Fibroblast of mammary gland (primary cell): ENCODE results near the gene TRAFD1.

Experiments used
- DNase-seq: peaks from one replicate; pipeline ENCODE4 v3.0.0-alpha.2; 2010; ENCODE audit warnings: low read depth
- H3K4me3 ChIP-seq: 2 replicates; pipeline ENCODE4 v1.5.1; 2011; ENCODE audit warnings: low read depth, mild to moderate bottlenecking, low read length, moderate library complexity; ENCODE audit not compliant: control insufficient read depth
- CTCF ChIP-seq: conservative IDR thresholded peaks from 2 replicates; pipeline ENCODE4 v1.5.1; 2011; ENCODE audit warnings: low read depth, low read length, inconsistent platforms; ENCODE audit not compliant: control insufficient read depth, insufficient read depth

Gene TRAFD1

DNA sequence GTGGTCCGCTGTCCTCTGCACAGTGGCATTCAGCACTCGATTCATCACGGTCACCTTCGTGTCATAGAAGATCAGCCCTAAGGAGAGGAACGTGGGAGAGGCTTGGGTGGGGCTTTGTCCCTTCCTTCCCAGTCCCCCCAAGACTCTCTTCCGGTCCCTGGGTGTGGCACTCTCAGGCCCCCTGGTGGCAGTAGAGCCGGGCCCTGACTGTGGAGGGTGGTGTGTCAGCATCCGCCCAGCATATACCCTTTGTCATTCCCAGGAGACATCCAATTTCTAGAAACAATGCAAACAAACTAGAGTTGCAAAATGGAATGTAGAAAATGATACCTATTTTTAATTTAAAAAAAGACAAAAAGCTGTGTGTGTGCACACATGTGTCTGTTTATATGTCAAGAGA, 45.0 kb downstream of the TRAFD1 start:
- H3K4me3 ChIP-seq: no peak overlapping the region
- peak; percentile 34 for DNase-seq
- peak; percentile 41 for TF ChIP-seq CTCF

- no peak for TF ChIP-seq CTCF
- DNase-seq: no peak
- no peak overlapping the region for H3K4me3 ChIP-seq
Measured at GRCh38 chr12:112170971-112171596, 45.7 kb downstream of the TRAFD1 start.

DNA sequence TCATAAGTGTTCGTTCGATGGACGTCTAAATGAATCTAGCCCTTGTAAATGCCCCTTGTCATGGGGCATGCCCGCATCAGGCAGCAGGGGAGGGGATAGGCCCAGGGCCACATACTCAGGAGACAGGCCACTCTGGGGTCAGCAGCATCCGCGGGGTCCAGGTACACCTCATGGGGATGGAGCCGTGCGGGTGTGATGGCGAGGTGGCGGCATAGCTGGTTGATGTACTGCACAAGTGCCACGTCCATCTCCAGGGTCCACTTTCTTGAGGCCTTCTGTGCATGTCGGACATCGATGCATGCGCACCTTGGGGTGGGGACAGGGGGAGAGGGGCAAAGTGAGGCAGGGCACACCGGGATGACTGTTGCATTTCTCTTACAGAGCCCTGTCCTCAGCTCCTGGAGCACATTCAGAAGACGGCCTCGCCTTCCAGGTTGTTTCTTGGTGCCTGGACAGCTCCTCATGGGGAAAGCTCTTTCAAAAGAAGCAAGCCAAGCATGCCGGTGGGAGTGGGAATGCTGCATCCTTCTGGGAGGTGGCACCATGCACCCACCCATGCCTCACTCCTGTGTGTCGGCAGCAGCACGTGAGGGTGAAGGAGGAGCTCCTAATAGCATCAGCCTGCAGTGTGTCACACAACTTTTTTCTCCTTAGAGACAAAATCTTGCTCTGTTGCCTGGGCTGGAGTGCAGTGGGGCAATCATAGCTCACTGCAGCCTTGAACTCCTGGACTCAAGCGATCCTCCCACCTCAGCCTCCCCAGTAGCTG, 47.4 kb downstream of the TRAFD1 start:
- no peak for DNase-seq
- no peak overlapping the region for H3K4me3 ChIP-seq
- no peak for TF ChIP-seq CTCF

GRCh38 chr12:112175361-112176155, 50.2 kb downstream of the TRAFD1 start:
- DNase-seq: no peak
- no peak for TF ChIP-seq CTCF
- H3K4me3 ChIP-seq: no peak overlapping the region

- H3K4me3 ChIP-seq: no peak overlapping the region
- DNase-seq: no peak
- TF ChIP-seq CTCF: no peak
Measured at GRCh38 chr12:112176321-112177010, 51.1 kb downstream of the TRAFD1 start.

DNA sequence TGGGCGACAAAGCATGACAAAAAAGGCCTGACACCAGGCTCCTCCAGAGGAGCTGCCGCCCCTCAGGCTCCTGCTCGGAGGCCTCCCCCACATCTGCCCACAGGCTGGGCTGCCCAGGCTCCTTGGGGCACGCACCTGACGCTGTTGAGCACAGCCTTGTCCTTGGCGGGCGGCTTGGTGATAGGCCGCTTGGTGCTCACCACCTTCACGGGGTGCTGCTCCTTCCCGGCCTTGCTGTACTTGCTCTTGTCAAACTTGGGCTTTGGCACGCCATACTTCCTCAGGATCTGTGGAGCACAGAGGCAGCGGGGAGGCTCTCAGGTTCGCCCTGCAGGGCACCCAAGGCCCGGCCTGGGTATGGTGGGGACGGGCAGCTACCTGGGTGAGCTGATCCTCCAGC, 53.4 kb downstream of the TRAFD1 start:
- DNase-seq: no peak
- no peak for TF ChIP-seq CTCF
- H3K4me3 ChIP-seq: no peak overlapping the region
